ENCODE data around the gene TMIGD3.

GRCh38 chr1:111448918-111449702, 54.3 kb downstream of the TMIGD3 start, which contains the start of the genes ATP5PB and WDR77:
- TF ChIP-seq POLR2A (IDR thresholded peaks at IDR 0.05; ENCODE audit: low read depth) (peak; percentile 23), CTCF (IDR thresholded peaks at IDR 0.05) (peak in 1 of 3 experiments; percentile 25), POLR2AphosphoS5 (IDR thresholded peaks at IDR 0.05) (peak; percentile 74 to 85), EP300 (IDR thresholded peaks at IDR 0.05) (no peak)
